HUES6 (cell line): ENCODE data around the gene GPRC5A.

Source experiments
- H3K27ac ChIP-seq: 2 replicates; pipeline ENCODE4 v1.7.0; 2013; ENCODE audit warnings: low read depth, mild to moderate bottlenecking, low read length, inconsistent platforms
- H3K27me3 ChIP-seq: 2 replicates; pipeline ENCODE4 v1.6.1; 2013; ENCODE audit warnings: low read length; ENCODE audit not compliant: control insufficient read depth, insufficient read depth
- H3K36me3 ChIP-seq: 2 replicates; pipeline ENCODE4 v1.6.1; 2013; ENCODE audit warnings: low read length; ENCODE audit not compliant: control insufficient read depth, insufficient read depth
- H3K4me1 ChIP-seq: 2 replicates; pipeline ENCODE4 v1.6.1; 2013; ENCODE audit warnings: low read length; ENCODE audit not compliant: control insufficient read depth, insufficient read depth
- H3K4me3 ChIP-seq: 2 replicates; pipeline ENCODE4 v1.5.1; 2013; ENCODE audit warnings: low read depth, low read length
- H3K9ac ChIP-seq: one replicate; pipeline ENCODE4 v1.6.1; 2013; ENCODE audit warnings: mild to moderate bottlenecking, low read length
- H3K9me3 ChIP-seq: 2 replicates; pipeline ENCODE4 v1.6.1; 2013; ENCODE audit warnings: low read depth, low read length; ENCODE audit not compliant: control insufficient read depth, insufficient read depth

Gene GPRC5A

GRCh38 chr12:12965836-12966235 is 74.5 kb downstream of the GPRC5A start:
- no peaks in the 10 kb centered on the region for H3K27me3 ChIP-seq
- H3K4me3 ChIP-seq = no peak overlapping the region
- no peak overlapping the region for H3K27ac ChIP-seq
- H3K9me3 ChIP-seq = no peaks in the 10 kb centered on the region; the same call in 1 of the 2 replicates
- H3K4me1 ChIP-seq = no peaks in the 10 kb centered on the region
- no peaks in the 10 kb centered on the region for H3K36me3 ChIP-seq
- H3K9ac ChIP-seq = no peak overlapping the region
